Activated naive CD8-positive, alpha-beta T cell treated with anti-CD3 and anti-CD28 coated beads, Interleukin-2, amount 10 ng/mL, durations not matched to agents 7 days and 5 days (primary cell): Measurements from ENCODE around the gene TAL1. TPM values are rescaled to one million over a fixed set of nuclear protein-coding genes. Genes with fewer than 3 reads are reported as not detected.
A peak's percentile ranks its signal among the peaks of the same experiment; 100 is the strongest.
"Not testable (repeated sequence)": the region's sequence is repeated elsewhere in the genome, so short reads cannot be mapped to it uniquely, and the experiment has no call there.

Source experiments
- ATAC-seq: fragments of 150-1000 bp; cut with Tn5 transposase; one replicate; pipeline ENCODE4 v1.10.0; 2021; ENCODE audit warnings: low read depth, moderate library complexity
- POLR2A ChIA-PET: fragments of 350-600 bp; sonication (Branson Sonifier 250); formaldehyde crosslinking; loops from one replicate; lab custom pipeline; 2021; ENCODE audit warnings: antibody characterized with exemption; lab: Charles Lee
- DNase-seq: peaks from one replicate; pipeline ENCODE4 v3.0.0; 2021
- H3K27ac Mint-ChIP-seq: one replicate; pipeline ENCODE4 v1.8.0; 2022; ENCODE audit warnings: mild to moderate bottlenecking, mixed read lengths
- H3K27me3 Mint-ChIP-seq: one replicate; pipeline ENCODE4 v1.8.0; 2022; ENCODE audit warnings: mild to moderate bottlenecking, moderate library complexity, mixed read lengths
- H3K36me3 Mint-ChIP-seq: one replicate; pipeline ENCODE4 v1.8.0; 2021; ENCODE audit warnings: mild to moderate bottlenecking, mixed read lengths
- H3K4me1 Mint-ChIP-seq: one replicate; pipeline ENCODE4 v1.8.0; 2021; ENCODE audit warnings: mixed read lengths
- H3K4me3 Mint-ChIP-seq: one replicate; pipeline ENCODE4 v1.8.0; 2022; ENCODE audit warnings: mild to moderate bottlenecking, moderate library complexity, mixed read lengths
- H3K9me3 Mint-ChIP-seq: one replicate; pipeline ENCODE4 v1.8.0; 2021; ENCODE audit warnings: mixed read lengths
- total RNA-seq, 2 experiments: library from RNA; stranded (reverse); gene quantifications; one replicate each; pipeline ENCODE4 v1.2.3, GENCODE V29; 2021

The TAL1 gene
- total RNA-seq, 2 experiments from 2014 or later: not detected

- H3K27ac Mint-ChIP-seq, ATAC-seq, H3K36me3 Mint-ChIP-seq, DNase-seq, H3K4me1 Mint-ChIP-seq, H3K9me3 Mint-ChIP-seq, H3K4me3 Mint-ChIP-seq, POLR2A ChIA-PET: not testable (repeated sequence)
- peaks cover 25% of the 10 kb centered on the region for H3K27me3 Mint-ChIP-seq
Measured at GRCh38 chr1:47195981-47196380, 36.0 kb downstream of the TAL1 start.

GRCh38 chr1:47194311-47194710 is 37.7 kb downstream of the TAL1 start:
- Mint-ChIP-seq H3K9me3 (no peaks in the 10 kb centered on the region), H3K36me3 (no peaks in the 10 kb centered on the region), H3K4me1 (peaks cover 2% of the 10 kb centered on the region), H3K27me3 (peaks cover 15% of the 10 kb centered on the region), H3K27ac (no peak overlapping the region), H3K4me3 (no peak overlapping the region)
- no peak for DNase-seq
- ATAC-seq: no peak
- POLR2A ChIA-PET: no interaction called here

- H3K27ac Mint-ChIP-seq: not testable (repeated sequence)
Measured at GRCh38 chr1:47193496-47193895, 38.5 kb downstream of the TAL1 start.

GRCh38 chr1:47192458-47193384 is 39.3 kb downstream of the TAL1 start:
- DNase-seq: peak; percentile 72
- no peaks in the 10 kb centered on the region for H3K36me3 Mint-ChIP-seq
- H3K4me3 Mint-ChIP-seq: no peak overlapping the region
- peak; percentile 73 for ATAC-seq
- H3K4me1 Mint-ChIP-seq: peaks cover 2% of the 10 kb centered on the region
- H3K27me3 Mint-ChIP-seq: peaks cover 6% of the 10 kb centered on the region
- H3K9me3 Mint-ChIP-seq: no peaks in the 10 kb centered on the region
- POLR2A ChIA-PET: interaction anchor here (0.6 kb wide), 1 partner anchor 63 kb away, joined by 4 read pairs; no protein-coding TSS in a partner anchor
- peak overlapping the region; percentile 74 for H3K27ac Mint-ChIP-seq

More at GRCh38 chr1:47193496-47193895, 38.5 kb downstream of the TAL1 start:
- ATAC-seq, H3K36me3 Mint-ChIP-seq, H3K4me1 Mint-ChIP-seq, DNase-seq, H3K9me3 Mint-ChIP-seq, H3K4me3 Mint-ChIP-seq: not testable (repeated sequence)
- peaks cover 12% of the 10 kb centered on the region for H3K27me3 Mint-ChIP-seq
- POLR2A ChIA-PET: interaction anchor here (0.6 kb wide), 1 partner anchor 63 kb away, joined by 4 read pairs; no protein-coding TSS in a partner anchor

- Mint-ChIP-seq H3K36me3 (no peaks in the 10 kb centered on the region), H3K27ac (no peak overlapping the region), H3K4me1 (peaks cover 2% of the 10 kb centered on the region), H3K27me3 (peaks cover 3% of the 10 kb centered on the region), H3K4me3 (no peak overlapping the region), H3K9me3 (no peaks in the 10 kb centered on the region)
- ATAC-seq (no peak), DNase-seq (no peak)
- POLR2A ChIA-PET: no interaction called here
Measured at GRCh38 chr1:47191940-47192457, 40.0 kb downstream of the TAL1 start.

- ATAC-seq (no peak), DNase-seq (no peak)
- H3K9me3 Mint-ChIP-seq: no peaks in the 10 kb centered on the region
- no peak overlapping the region for H3K27ac Mint-ChIP-seq
- no peaks in the 10 kb centered on the region for H3K36me3 Mint-ChIP-seq
- no peak overlapping the region for H3K4me3 Mint-ChIP-seq
- H3K4me1 Mint-ChIP-seq: peaks cover 2% of the 10 kb centered on the region
- peaks cover under 1% of the 10 kb centered on the region for H3K27me3 Mint-ChIP-seq
- POLR2A ChIA-PET: no interaction called here
Measured at GRCh38 chr1:47190857-47191256, 41.2 kb downstream of the TAL1 start.

GRCh38 chr1:47190509-47190855 is 41.5 kb downstream of the TAL1 start:
- no peak for ATAC-seq
- Mint-ChIP-seq H3K36me3 (no peaks in the 10 kb centered on the region), H3K27me3 (no peaks in the 10 kb centered on the region), H3K4me3 (no peak overlapping the region), H3K4me1 (peaks cover 2% of the 10 kb centered on the region), H3K9me3 (no peaks in the 10 kb centered on the region), H3K27ac (no peak overlapping the region)
- no peak for DNase-seq
- POLR2A ChIA-PET: no interaction called here

- Mint-ChIP-seq H3K27me3 (no peaks in the 10 kb centered on the region), H3K27ac (no peak within 1 kb of the TSS), H3K36me3 (no peaks in the 10 kb centered on the region), H3K4me3 (no peak within 1 kb of the TSS), H3K4me1 (peaks cover 2% of the 10 kb centered on the region), H3K9me3 (no peaks in the 10 kb centered on the region)
- POLR2A ChIA-PET: no interaction called here
- DNase-seq: no peak
- no peak for ATAC-seq
Measured at GRCh38 chr1:47189844-47190508, 42.0 kb downstream of the TAL1 start, which contains the start of gene PDZK1IP1. Gene PDZK1IP1, minus strand, starts transcription at chr1:47190036. Its CDS starts 104 bp downstream, at chr1:47189932.

GRCh38 chr1:47188791-47189785 is 42.9 kb downstream of the TAL1 start:
- Mint-ChIP-seq H3K4me3 (no peak overlapping the region), H3K36me3 (no peaks in the 10 kb centered on the region), H3K27me3 (no peaks in the 10 kb centered on the region), H3K9me3 (no peaks in the 10 kb centered on the region), H3K4me1 (peaks cover 2% of the 10 kb centered on the region), H3K27ac (no peak overlapping the region)
- no peak for DNase-seq
- no peak for ATAC-seq
- POLR2A ChIA-PET: no interaction called here

GRCh38 chr1:47187926-47188250 is 44.1 kb downstream of the TAL1 start:
- POLR2A ChIA-PET: no interaction called here
- H3K36me3 Mint-ChIP-seq: no peaks in the 10 kb centered on the region
- ATAC-seq (no peak), DNase-seq (no peak)
- H3K27ac Mint-ChIP-seq: no peak overlapping the region
- no peaks in the 10 kb centered on the region for H3K9me3 Mint-ChIP-seq
- H3K27me3 Mint-ChIP-seq: no peaks in the 10 kb centered on the region
- peaks cover 2% of the 10 kb centered on the region for H3K4me1 Mint-ChIP-seq
- no peak overlapping the region for H3K4me3 Mint-ChIP-seq

- Mint-ChIP-seq H3K4me3 (no peak overlapping the region), H3K27ac (no peak overlapping the region), H3K9me3 (no peaks in the 10 kb centered on the region), H3K36me3 (no peaks in the 10 kb centered on the region), H3K4me1 (no peaks in the 10 kb centered on the region), H3K27me3 (no peaks in the 10 kb centered on the region)
- ATAC-seq (no peak), DNase-seq (no peak)
- POLR2A ChIA-PET: no interaction called here
Measured at GRCh38 chr1:47187231-47187925, 44.6 kb downstream of the TAL1 start.
